ENCODE measurements around the gene RPS6KA1. TPM values are rescaled to one million over a fixed set of nuclear protein-coding genes. Genes with fewer than 3 reads are reported as not detected.
"Not testable (repeated sequence)": the region's sequence is repeated elsewhere in the genome, so short reads cannot be mapped to it uniquely, and the experiment has no call there.

Gene RPS6KA1
- total RNA-seq, 1 donor from 2014 or later, result 21.1 TPM

GRCh38 chr1:26603856-26604255, 74.3 kb downstream of the RPS6KA1 start:
- no peak for DNase-seq

GRCh38 chr1:26607186-26607585, 77.6 kb downstream of the RPS6KA1 start:
- DNase-seq, result no peak

GRCh38 chr1:26608895-26609294, 79.3 kb downstream of the RPS6KA1 start:
- DNase-seq, result no peak

GRCh38 chr1:26610781-26611180, 81.2 kb downstream of the RPS6KA1 start:
- DNase-seq, result no peak

DNA sequence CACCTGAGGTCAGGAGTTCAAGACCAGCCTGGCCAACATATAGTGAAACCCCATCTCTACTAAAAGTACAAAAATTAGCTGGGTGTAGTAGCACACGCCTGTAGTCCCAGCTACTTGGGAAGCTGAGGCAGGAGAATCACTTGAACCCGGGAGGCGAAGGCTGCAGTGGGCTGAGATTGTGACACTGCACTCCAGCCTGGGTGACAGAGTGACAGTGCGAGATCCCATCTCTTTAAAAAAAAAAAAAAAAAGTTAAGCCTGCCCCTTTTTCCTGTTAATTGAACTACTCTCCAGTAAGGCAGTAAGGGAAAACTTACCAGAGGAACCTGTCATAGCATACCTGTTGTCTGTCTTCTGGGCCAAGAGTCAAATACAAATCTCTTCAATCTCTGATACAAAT, 83.1 kb downstream of the RPS6KA1 start:
- not testable (repeated sequence) for DNase-seq

- no peak for DNase-seq
Measured at GRCh38 chr1:26614655-26615411, 85.3 kb downstream of the RPS6KA1 start.

DNA sequence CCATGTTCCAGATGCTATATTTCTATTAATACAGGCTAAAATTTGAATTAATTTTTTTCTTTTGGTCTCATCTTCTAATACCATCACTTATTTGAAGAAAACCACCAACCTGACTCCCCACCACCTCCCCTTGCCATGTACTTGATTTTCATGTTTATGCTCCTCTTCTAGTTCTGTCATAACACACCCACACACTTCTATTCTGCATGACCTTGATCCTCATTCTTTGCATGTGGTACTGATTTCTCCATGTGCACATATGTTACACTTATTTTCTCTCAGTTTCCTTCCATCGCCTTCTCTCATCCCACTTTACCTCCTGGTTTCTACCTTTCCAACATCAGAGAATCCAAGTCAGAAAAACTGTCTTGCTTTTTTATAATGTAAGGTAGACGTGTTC, 87.3 kb downstream of the RPS6KA1 start:
- no peak for DNase-seq

DNA sequence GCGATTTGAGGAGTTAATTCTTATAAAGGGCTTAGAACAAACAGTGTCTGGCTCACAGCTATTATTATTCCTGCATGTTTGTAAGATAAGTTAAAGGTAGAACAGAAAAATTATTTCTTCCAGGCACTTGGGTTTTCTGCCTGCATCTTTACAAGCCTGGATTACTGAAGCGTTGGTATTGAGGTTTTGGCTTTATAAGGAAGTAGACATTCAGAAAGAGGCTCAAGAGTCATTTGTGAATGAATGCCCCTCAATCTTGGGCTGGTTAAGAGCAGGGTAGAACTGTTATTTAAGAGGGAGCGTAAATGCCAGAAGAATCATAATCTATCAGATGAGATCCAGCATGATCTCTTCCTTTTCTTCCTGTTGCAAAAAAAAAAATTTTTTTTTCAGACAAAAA, 89.0 kb downstream of the RPS6KA1 start:
- no peak for DNase-seq

Other genes with a start within 250 kb of the RPS6KA1 start
- gene SH3BGRL3, start 249.7 kb upstream of the RPS6KA1 start, total RNA-seq, result 10.4 and 23.8 TPM in 2 replicates
- 2.3 and 3.6 TPM in 2 replicates for gene UBXN11, start 223.1 kb upstream of the RPS6KA1 start, total RNA-seq
- gene CD52, start 211.8 kb upstream of the RPS6KA1 start, total RNA-seq, result not detected in 2 replicates
- 0.70 TPM in 1 of 2 replicates, not detected in the other for gene CRYBG2, start 175.6 kb upstream of the RPS6KA1 start, total RNA-seq
- gene ZNF683, start 157.0 kb upstream of the RPS6KA1 start, total RNA-seq, result not detected in 2 replicates
- not detected in 2 replicates for gene LIN28A, start 118.9 kb upstream of the RPS6KA1 start, total RNA-seq
- gene DHDDS, start 97.4 kb upstream of the RPS6KA1 start, total RNA-seq, result 44.9 and 64.5 TPM in 2 replicates
- gene HMGN2, start 57.3 kb upstream of the RPS6KA1 start, total RNA-seq, result 99.9 and 301 TPM in 2 replicates
- gene ARID1A, start 166.3 kb downstream of the RPS6KA1 start, total RNA-seq, result 14.5 and 28.3 TPM in 2 replicates

Measured in dermis blood vessel endothelial cell (primary cell).